GM21723 (cell line): ENCODE results near the gene TEKT5.
"Not testable (repeated sequence)": the region's sequence is repeated elsewhere in the genome, so short reads cannot be mapped to it uniquely, and the experiment has no call there.

Experiments used
- ATAC-seq: cut with Tn5 transposase; IDR thresholded peaks from one replicate; pipeline ENCODE4 v1.9.1; 2021; ENCODE audit warnings: mild to moderate bottlenecking, moderate library complexity; ENCODE audit not compliant: unreplicated experiment

TEKT5 gene

GRCh38 chr16:10637337-10638037, 57.2 kb downstream of the TEKT5 start:
- ATAC-seq, result no peak

GRCh38 chr16:10635365-10636021, 59.2 kb downstream of the TEKT5 start:
- no peak for ATAC-seq

GRCh38 chr16:10633429-10633828, 61.3 kb downstream of the TEKT5 start:
- ATAC-seq, result not testable (repeated sequence)

GRCh38 chr16:10631886-10632285, 62.8 kb downstream of the TEKT5 start:
- ATAC-seq, result no peak

GRCh38 chr16:10629592-10629963, 65.2 kb downstream of the TEKT5 start:
- no peak for ATAC-seq

- no peak for ATAC-seq
These were observed 69.0 kb downstream of the TEKT5 start for GRCh38 chr16:10625595-10626357.

GRCh38 chr16:10624527-10624926, 70.2 kb downstream of the TEKT5 start:
- ATAC-seq, result no peak

- ATAC-seq, result no peak
These were observed 71.7 kb downstream of the TEKT5 start for GRCh38 chr16:10623059-10623458.

- no peak for ATAC-seq
These were observed 72.5 kb downstream of the TEKT5 start for GRCh38 chr16:10622036-10622921.

GRCh38 chr16:10621216-10621949, 73.3 kb downstream of the TEKT5 start:
- not testable (repeated sequence) for ATAC-seq

GRCh38 chr16:10620120-10620519, 74.6 kb downstream of the TEKT5 start:
- ATAC-seq, result no peak

GRCh38 chr16:10619271-10619849, 75.4 kb downstream of the TEKT5 start:
- no peak for ATAC-seq

GRCh38 chr16:10618710-10619209, 76.0 kb downstream of the TEKT5 start:
- no peak for ATAC-seq

GRCh38 chr16:10617662-10618420, 76.9 kb downstream of the TEKT5 start:
- no peak for ATAC-seq

GRCh38 chr16:10616756-10617640, 77.7 kb downstream of the TEKT5 start:
- no peak for ATAC-seq

- no peak for ATAC-seq
These were observed 78.3 kb downstream of the TEKT5 start for GRCh38 chr16:10616419-10616755.

GRCh38 chr16:10614685-10615084, 80.0 kb downstream of the TEKT5 start:
- no peak for ATAC-seq
